ENCODE results near the gene TREML4. TPM values are rescaled to one million over a fixed set of nuclear protein-coding genes. Genes with fewer than 3 reads are reported as not detected.

Gene TREML4
- total RNA-seq, 1 donor from 2014 or later = not detected

- no peak for DNase-seq (ENCODE audit: low spot score)
- intact Hi-C loops (cut with micrococcal nuclease) = no loop called here
- Mint-ChIP-seq H3K27ac (no peak within 1 kb of the TSS), H3K4me1 (ENCODE audit: low read depth) (peaks cover 10% of the 10 kb centered on the region), H3K27me3 (ENCODE audit: insufficient read depth) (peaks cover 20% of the 10 kb centered on the region), H3K4me3 (no peak within 1 kb of the TSS), H3K9me3 (peaks cover 6% of the 10 kb centered on the region), H3K36me3 (ENCODE audit: low read depth) (peaks cover 6% of the 10 kb centered on the region)
These were observed 58.6 kb downstream of the TREML4 start, which contains the start of gene TREM1 for GRCh38 chr6:41286544-41287346. Gene TREM1 (minus strand): TSS chr6:41286682. CDS start chr6:41286655, 27 bp downstream.

DNA sequence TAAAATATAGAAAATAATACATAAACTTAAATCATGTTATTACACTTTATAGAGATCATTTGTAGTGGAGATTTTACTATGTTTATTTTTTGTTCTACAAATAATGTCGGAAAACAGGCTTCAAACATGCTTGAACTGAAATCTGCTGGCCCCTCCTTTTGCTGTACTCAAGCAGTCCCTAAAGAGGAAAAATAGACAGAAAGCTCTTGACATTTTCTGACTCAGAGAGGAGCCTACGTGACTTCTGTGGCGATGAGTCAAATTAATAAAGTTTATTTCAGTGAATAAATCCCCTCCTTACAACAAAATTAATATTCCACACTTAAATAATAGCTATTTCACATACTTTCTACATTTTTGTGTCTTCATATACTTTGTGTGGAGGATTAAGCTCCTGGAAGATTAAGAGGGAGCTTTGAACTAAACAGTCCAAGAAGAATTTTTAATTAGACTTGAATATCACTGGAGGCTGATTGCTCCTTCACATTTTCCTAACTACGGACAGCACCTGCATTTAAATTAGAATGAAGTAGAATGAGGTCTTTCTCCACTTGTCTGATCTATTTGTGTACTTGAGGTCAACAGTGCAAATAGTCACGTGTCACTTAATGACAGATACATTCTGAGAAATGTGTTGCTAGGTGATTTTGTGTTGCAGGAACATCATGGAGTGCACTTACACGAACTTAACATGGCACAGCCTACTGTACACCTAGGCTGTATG, 60.0 kb downstream of the TREML4 start:
- Mint-ChIP-seq H3K4me3 (no peak overlapping the region), H3K9me3 (no peaks in the 10 kb centered on the region), H3K36me3 (ENCODE audit: low read depth) (peaks cover 4% of the 10 kb centered on the region), H3K27ac (no peak overlapping the region), H3K4me1 (ENCODE audit: low read depth) (peaks cover 10% of the 10 kb centered on the region), H3K27me3 (ENCODE audit: insufficient read depth) (peaks cover 14% of the 10 kb centered on the region)
- DNase-seq (ENCODE audit: low spot score) = no peak
- intact Hi-C loops (cut with micrococcal nuclease) = no loop called here

Other genes with a start within 250 kb of the TREML4 start
- 0.93 and 0.99 TPM in 2 replicates for gene UNC5CL, start 189.1 kb upstream of the TREML4 start, total RNA-seq
- gene TSPO2, start 185.9 kb upstream of the TREML4 start, total RNA-seq = not detected in 2 replicates
- not detected in 2 replicates for gene APOBEC2, start 175.1 kb upstream of the TREML4 start, total RNA-seq
- gene OARD1, start 156.0 kb upstream of the TREML4 start, total RNA-seq = 26.8 and 30.4 TPM in 2 replicates
- 29.6 and 30.1 TPM in 2 replicates for gene NFYA, start 155.4 kb upstream of the TREML4 start, total RNA-seq
- not detected in 2 replicates for gene TREML1, start 74.0 kb upstream of the TREML4 start, total RNA-seq
- gene TREM2, start 65.2 kb upstream of the TREML4 start, total RNA-seq = not detected in 2 replicates
- gene TREML2, start 27.2 kb upstream of the TREML4 start, total RNA-seq = 4.5 and 4.9 TPM in 2 replicates
- not detected in 2 replicates for gene TREM1, start 58.3 kb downstream of the TREML4 start, total RNA-seq
- not detected in 2 replicates for gene NCR2, start 107.3 kb downstream of the TREML4 start, total RNA-seq

Data from activated T-helper 1 cell treated with anti-CD3 and anti-CD28 coated beads, Interleukin-12 subunit alpha, Interleukin-12 subunit beta, Interleukin-2, Interleukin-4 antibody, amounts not matched to agents 30 ng/mL and 10 ng/mL and 1 ng/mL, durations not matched to agents 14 hours and 24 hours and 36 hours (primary cell).